Hematopoietic multipotent progenitor cell treated with erythropoietin and hydrocortisone succinate and interleukin-3 and kit ligand, for 15 days (in vitro differentiated cells): Measurements from ENCODE around the gene PRXL2B.
A peak's percentile ranks its signal among the peaks of the same experiment; 100 is the strongest.
"Not testable (repeated sequence)": the region's sequence is repeated elsewhere in the genome, so short reads cannot be mapped to it uniquely, and the experiment has no call there.

Source experiments
- DNase-seq: peaks from one replicate; pipeline ENCODE4 v3.0.0-alpha.2; 2015; ENCODE audit warnings: low spot score

Gene PRXL2B

DNA sequence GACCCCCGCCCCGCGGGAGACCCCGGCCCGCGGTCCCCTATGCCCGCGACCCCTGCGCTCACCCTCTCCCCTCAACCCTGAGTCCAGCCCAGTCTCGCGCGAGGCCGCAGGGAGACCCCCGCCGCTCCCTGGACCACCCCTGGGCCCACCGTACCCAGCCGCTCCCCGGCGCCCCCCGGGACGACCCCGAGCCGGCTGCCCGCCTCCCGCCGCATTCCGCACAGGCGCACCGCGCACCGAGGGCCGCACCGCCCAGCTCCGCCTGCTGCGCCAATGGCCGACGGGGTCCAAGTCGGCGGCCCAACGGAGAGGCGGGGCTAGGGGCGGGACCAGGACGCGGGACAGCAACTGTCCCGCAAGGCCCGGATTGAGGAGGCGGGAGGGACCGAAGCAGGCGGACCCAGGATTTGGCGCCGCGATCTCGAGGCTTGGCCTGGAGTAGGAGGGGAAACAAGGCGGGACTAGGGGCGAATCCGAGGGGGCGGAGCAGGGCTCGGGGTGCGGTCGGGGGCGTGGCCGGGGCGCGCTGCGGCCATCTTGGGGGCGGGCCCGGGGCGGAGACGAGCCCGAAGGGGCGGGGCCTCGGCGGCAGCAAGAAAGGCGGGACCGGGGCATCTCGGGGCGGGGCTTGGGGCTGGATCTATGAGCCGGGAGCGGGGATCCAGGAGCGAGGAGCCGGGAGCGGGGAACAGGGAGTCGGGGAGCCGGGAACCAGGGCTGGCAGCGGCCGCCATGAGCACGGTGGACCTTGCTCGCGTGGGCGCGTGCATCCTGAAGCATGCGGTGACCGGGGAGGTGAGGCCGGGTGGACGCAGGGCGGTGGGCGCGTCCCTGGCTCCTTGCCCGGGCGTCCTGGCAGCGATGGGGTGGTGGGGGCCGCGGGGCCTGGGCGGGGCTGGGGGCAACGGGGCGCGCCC, at the start of gene PRXL2B:
Gene PRXL2B, plus strand, starts transcription at position 624 of the 917 bp plus-strand sequence. Its CDS starts 109 bp downstream, at position 733.
- peak; percentile 97 for DNase-seq

- DNase-seq = no peak
Measured at GRCh38 chr1:2537784-2538115, 48.8 kb upstream of the PRXL2B start.

- no peak for DNase-seq
Measured at GRCh38 chr1:2538376-2538775, 48.2 kb upstream of the PRXL2B start.

- no peak for DNase-seq
Measured at GRCh38 chr1:2538872-2539271, 47.7 kb upstream of the PRXL2B start.

DNA sequence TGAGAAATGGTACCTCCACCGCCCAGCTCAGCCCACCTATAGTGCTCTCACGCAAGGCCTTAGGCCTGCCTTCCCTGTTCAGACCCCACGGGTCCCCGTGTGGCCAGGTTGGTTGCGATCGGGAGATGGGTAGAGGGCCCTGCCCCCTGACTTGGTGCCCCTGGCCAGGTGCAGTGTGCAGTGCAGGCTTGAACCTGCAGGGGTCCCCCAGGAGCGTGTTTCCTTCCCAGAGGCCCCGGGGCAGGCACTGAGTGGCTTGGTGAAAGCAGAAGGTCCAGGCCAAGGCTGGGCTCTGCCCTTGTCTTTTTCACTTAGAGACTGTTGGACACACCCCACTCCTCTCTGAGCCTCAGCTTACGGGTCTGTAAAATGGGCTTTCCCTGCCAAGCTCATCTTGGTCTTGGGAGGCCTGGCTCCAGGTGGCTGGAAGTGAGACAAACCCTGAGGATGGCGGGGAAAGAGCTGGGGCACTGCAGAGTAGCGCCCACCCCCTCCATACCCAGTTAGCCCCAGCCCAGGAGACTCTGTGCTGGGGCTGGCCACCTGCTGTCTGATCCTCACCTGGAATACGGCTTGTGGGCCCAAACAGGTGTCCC, 47.2 kb upstream of the PRXL2B start:
- DNase-seq = no peak

GRCh38 chr1:2540816-2541492, 45.6 kb upstream of the PRXL2B start:
- DNase-seq = no peak

DNA sequence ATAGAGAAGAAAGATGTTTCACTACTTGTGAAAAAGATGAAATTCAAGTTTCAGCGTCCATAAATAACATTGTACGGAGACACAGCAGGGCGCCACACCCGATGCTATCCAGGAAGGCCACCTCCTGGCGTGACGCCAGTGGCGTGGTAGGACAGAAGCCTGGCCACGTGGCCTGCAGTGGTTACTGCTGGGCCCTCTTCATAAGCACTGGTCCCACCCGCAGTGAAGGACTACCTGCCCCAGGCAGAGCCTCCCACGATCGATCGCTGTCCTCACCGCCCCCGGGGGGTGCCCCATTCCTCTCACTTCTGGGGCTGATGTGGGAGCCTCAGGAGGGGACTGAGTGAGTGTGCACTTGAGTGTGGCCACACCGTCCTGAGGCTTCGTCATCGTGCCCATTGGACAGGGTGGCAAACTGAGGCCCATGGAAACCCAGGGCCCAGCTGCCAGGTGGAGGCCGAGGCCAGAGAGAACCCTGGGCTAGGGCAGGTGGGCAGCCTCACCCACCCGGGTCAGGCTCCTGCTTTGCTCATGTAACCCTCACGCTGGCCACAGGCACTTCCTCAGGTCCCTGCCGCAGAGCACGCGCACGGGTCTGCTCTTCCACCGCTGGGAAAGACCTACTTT, 44.8 kb upstream of the PRXL2B start:
- no peak for DNase-seq

DNA sequence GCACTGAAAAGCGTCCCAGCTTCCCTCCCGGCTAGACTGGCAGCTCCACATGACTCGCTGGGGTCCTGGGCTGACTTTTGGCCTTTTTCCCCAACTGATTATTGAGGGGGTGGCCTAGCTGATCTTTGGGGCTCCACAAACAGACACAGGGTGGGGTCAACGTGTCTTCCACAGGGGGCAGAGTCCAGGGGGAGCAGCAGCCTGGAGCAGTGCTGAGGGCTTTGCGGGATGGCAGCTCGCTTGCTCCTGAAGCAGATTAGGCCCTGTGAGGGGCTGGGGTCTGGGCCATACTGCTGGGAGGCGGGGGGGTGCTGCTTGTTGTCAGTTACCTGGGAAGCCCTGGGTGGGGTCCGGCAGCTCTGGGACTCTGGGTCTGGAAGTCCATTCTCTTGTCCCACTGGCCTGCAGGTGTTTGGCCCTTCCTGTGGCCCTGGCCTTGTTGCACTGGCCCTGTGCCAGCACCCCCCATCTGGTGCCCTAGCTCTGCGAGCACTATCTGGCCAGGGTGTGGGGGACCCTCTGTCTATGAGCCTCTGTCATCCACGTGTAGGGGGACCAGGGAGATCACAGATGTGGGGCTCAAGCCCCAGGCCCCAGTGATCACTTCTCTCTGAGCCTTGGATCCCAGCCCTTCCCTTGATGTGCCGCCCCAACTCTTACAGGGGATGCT, 44.2 kb upstream of the PRXL2B start:
- no peak for DNase-seq

GRCh38 chr1:2543543-2544092, 43.0 kb upstream of the PRXL2B start:
- DNase-seq = no peak

GRCh38 chr1:2544093-2544874, 42.3 kb upstream of the PRXL2B start:
- DNase-seq = no peak

DNA sequence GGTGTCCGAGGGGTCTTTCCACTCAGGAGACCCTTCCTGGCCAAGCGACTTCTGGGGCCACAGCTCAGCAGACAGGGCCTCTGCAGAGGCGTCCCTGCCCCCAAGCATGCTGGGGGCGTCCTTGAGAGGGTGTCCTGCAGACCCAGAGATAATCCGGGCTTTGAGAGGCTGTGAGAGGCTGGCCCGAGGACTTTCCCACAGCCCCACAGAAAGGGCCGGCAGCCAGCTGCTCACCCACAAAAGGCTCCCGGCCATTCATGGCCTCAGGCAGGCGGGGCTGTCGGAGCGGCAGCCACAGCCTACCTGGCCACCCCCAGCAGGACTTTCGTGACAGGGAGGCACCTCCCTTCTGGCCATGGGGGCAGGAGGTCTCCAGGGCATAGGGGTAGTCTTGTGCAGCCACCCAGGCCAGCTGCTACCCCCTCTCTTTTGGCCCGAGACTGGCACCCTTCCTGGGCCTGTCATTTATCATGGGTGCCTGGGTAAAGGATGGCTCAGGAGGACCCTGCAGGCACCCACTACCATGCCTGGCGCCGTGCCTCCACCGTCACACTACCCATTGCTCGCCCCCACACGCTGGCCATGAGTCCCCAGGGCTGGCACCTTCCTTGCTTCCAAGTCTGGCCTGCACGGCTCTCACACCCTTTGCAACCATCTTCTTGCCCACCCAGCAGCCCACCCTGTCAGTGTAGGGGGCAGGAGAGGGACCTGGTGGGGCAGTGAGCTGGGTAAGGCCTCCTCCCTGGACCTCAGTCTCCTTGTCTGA, 41.5 kb upstream of the PRXL2B start:
- no peak for DNase-seq

GRCh38 chr1:2545754-2546514, 40.6 kb upstream of the PRXL2B start:
- peak; percentile 80 for DNase-seq

DNA sequence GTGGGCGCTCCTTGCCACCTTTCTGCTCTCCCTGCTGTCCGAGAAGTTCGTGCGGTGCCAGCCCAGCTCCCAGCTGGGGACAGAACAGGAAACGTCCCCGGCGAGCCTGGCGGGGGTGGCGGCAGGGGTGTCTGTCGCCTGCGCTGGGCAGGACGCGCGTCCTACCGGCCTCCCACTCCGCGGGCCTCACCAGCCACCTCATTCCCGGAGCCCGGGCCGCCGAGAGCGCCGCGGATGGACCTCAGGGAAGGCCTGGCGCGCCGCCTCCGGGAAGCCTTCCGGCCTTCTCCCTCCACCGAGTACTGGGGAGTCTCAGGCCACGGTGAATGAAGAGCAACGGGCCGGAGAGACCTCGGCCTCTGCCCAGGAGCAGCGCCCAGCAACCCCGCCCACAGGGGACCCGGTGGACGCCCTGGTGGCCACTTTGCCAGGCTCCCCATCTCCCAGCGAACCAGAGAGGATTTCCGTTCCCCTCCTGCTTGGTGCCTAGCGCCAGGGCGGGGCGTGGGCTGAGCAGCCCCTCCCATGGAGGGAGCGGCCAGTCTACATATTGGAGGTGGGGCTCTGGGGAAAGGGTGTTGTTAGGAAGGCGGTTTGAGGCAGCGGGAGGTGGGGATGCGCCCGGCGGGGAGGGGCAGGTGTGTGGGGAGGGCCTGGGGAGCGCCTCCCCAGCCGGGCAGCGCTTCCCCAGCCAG, 39.9 kb upstream of the PRXL2B start:
- peak; percentile 79 for DNase-seq

DNA sequence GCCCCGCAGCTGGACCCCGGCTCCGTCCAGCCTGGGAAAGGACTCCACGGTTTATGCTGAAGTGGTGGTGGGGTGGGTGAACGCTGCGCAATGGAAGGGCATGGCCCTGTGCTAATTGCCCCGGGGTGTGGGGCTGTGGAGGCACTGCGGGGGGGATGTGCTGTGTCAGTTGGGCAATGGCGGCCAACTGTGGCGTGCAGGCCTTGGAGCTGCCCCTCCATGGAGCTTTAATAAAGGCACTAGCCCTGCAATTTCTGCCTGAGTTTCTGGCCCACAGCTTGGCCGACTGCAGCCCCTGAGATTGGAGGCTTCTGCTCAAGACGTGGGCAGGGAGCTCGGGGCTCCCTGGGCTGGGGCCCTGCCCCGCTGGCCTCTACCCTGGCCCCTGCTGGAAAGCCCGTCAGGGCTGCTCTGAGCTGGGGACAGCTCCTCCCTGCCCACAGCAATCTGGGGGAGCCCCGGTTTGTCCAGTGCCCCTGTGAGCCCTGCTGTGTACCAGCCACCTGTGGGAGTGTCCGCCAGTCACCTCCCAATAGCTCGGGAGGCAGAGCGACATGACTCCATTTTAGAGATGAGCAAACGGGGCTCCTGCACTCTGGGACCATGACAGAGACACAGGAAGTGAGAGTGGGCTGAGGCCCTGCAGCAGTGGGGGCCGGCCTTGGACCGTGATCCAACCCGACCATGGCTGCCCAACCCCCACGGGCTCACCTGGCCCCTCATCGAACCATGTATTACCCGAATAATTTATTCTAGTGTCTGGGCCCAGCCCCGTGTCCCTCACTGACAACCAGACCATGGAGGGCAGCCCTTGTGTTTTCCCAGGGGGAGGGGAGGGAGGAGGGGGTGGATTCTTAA, 39.1 kb upstream of the PRXL2B start:
- DNase-seq = no peak

DNA sequence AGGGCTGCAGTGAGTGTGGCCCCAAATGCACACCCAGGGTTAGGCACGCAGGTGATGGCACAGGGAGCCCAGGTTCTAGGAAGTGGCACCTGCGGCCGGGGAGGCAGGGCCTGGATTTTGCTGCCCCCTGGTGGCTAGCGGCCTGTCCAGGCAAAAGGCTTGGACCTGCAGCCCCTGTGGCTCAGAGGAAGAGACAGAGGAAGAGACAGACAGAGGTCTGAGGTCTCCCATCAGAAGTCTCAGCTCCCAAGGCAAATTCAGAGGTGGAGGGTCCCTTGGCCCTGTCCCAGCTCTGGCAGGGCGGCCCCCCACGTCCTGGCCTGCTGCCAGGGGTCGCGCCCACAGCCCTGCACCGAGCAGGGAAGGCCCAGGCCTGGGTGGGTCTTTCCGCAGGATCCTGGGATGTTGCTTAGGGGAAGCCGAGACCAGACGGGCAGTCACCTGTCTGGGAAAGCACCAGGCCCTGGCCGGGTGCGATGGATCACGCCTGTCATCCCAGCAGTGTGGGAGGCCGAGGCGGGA, 38.4 kb upstream of the PRXL2B start:
- peak; percentile 84 for DNase-seq

- DNase-seq = not testable (repeated sequence)
Measured at GRCh38 chr1:2549367-2550029, 37.1 kb upstream of the PRXL2B start.

- DNase-seq = not testable (repeated sequence)
Measured at GRCh38 chr1:2550309-2550861, 36.2 kb upstream of the PRXL2B start.
